Measurements from ENCODE around the gene TMEM37. TPM values are rescaled to one million over a fixed set of nuclear protein-coding genes. Genes with fewer than 3 reads are reported as not detected.

Gene TMEM37
- total and polyA plus RNA-seq, 2 of the 13 experiments (the other 11 are each of a cell fraction or from before 2014, with no cell fraction given), result 37.7 to 115 TPM

DNA sequence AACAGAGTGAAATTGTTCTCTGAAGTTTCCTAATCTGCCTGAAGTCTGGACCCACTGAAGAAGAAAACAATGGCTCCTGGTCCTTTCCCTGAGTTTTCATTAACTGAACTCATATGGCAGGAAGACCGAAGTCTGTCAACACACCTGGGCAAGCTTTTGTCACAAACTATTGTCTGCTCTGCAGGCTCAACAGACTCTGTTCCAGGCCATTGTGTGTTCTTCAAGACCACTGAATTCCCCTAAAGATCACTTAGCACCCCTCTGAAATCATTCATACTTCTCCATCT is 6.6 kb upstream of the TMEM37 start (continued):
- TF ChIP-seq, protein P1, sequence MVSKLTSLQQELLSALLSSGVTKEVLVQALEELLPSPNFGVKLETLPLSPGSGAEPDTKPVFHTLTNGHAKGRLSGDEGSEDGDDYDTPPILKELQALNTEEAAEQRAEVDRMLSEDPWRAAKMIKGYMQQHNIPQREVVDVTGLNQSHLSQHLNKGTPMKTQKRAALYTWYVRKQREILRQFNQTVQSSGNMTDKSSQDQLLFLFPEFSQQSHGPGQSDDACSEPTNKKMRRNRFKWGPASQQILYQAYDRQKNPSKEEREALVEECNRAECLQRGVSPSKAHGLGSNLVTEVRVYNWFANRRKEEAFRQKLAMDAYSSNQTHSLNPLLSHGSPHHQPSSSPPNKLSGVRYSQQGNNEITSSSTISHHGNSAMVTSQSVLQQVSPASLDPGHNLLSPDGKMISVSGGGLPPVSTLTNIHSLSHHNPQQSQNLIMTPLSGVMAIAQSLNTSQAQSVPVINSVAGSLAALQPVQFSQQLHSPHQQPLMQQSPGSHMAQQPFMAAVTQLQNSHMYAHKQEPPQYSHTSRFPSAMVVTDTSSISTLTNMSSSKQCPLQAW (CRISPR knock-in tag; IDR thresholded peaks at IDR 0.05), result no peak
- TF ChIP-seq, protein P2, sequence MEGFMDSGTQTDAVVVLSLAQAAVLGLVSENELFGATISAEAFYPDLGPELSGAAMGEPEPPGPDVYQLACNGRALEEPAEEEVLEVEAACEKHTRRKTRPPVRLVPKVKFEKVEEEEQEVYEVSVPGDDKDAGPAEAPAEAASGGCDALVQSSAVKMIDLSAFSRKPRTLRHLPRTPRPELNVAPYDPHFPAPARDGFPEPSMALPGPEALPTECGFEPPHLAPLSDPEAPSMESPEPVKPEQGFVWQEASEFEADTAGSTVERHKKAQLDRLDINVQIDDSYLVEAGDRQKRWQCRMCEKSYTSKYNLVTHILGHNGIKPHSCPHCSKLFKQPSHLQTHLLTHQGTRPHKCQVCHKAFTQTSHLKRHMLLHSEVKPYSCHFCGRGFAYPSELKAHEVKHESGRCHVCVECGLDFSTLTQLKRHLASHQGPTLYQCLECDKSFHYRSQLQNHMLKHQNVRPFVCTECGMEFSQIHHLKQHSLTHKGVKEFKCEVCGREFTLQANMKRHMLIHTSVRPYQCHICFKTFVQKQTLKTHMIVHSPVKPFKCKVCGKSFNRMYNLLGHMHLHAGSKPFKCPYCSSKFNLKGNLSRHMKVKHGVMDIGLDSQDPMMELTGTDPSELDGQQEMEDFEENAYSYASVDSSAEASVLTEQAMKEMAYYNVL (CRISPR knock-in tag; IDR thresholded peaks at IDR 0.05; ENCODE audit: borderline replicate concordance), result peak; percentile 63; the same call in 1 of the 2 replicates
- TF ChIP-seq FOXM1 (CRISPR knock-in tag; IDR thresholded peaks at IDR 0.05) (no peak), HNF4A (CRISPR knock-in tag; IDR thresholded peaks at IDR 0.05) (peak; percentile 52), SOX5 (CRISPR knock-in tag; IDR thresholded peaks at IDR 0.05; ENCODE audit: borderline replicate concordance) (peak; percentile 97), SMAD3 (CRISPR knock-in tag; IDR thresholded peaks at IDR 0.05) (no peak), KDM2A (CRISPR knock-in tag; IDR thresholded peaks at IDR 0.05; ENCODE audit: borderline replicate concordance, low read depth) (no peak), CEBPG (CRISPR knock-in tag; IDR thresholded peaks at IDR 0.05) (peak; percentile 45; the same call in 1 of the 2 replicates), YEATS4 (CRISPR knock-in tag; IDR thresholded peaks at IDR 0.05; ENCODE audit: borderline replicate concordance) (0 out of 2 replicates have a peak, but pooled peaks have one; percentile 8), ETV5 (CRISPR knock-in tag; IDR thresholded peaks at IDR 0.05; ENCODE audit: borderline replicate concordance) (0 out of 2 replicates have a peak, but pooled peaks have one; percentile 24), RARA (CRISPR knock-in tag; IDR thresholded peaks at IDR 0.05) (peak; percentile 23; the same call in 1 of the 2 replicates), EHMT2 (IDR thresholded peaks at IDR 0.05; ENCODE audit: borderline replicate concordance, low read depth, low read length) (no peak), ZC3H4 (CRISPR knock-in tag; IDR thresholded peaks at IDR 0.05; ENCODE audit: borderline replicate concordance) (no peak), ZEB1 (IDR thresholded peaks at IDR 0.05; ENCODE audit: insufficient replicate concordance, low read depth) (peak; percentile 58)
- TF ChIP-seq, protein P3, sequence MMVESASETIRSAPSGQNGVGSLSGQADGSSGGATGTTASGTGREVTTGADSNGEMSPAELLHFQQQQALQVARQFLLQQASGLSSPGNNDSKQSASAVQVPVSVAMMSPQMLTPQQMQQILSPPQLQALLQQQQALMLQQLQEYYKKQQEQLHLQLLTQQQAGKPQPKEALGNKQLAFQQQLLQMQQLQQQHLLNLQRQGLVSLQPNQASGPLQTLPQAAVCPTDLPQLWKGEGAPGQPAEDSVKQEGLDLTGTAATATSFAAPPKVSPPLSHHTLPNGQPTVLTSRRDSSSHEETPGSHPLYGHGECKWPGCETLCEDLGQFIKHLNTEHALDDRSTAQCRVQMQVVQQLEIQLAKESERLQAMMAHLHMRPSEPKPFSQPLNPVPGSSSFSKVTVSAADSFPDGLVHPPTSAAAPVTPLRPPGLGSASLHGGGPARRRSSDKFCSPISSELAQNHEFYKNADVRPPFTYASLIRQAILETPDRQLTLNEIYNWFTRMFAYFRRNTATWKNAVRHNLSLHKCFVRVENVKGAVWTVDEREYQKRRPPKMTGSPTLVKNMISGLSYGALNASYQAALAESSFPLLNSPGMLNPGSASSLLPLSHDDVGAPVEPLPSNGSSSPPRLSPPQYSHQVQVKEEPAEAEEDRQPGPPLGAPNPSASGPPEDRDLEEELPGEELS (CRISPR knock-in tag; IDR thresholded peaks at IDR 0.05), result 0 out of 2 replicates have a peak, but pooled peaks have one; percentile 21
- TF ChIP-seq, protein P4, sequence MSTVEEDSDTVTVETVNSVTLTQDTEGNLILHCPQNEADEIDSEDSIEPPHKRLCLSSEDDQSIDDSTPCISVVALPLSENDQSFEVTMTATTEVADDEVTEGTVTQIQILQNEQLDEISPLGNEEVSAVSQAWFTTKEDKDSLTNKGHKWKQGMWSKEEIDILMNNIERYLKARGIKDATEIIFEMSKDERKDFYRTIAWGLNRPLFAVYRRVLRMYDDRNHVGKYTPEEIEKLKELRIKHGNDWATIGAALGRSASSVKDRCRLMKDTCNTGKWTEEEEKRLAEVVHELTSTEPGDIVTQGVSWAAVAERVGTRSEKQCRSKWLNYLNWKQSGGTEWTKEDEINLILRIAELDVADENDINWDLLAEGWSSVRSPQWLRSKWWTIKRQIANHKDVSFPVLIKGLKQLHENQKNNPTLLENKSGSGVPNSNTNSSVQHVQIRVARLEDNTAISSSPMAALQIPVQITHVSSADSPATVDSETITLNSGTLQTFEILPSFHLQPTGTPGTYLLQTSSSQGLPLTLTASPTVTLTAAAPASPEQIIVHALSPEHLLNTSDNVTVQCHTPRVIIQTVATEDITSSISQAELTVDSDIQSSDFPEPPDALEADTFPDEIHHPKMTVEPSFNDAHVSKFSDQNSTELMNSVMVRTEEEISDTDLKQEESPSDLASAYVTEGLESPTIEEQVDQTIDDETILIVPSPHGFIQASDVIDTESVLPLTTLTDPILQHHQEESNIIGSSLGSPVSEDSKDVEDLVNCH (CRISPR knock-in tag; IDR thresholded peaks at IDR 0.05), result no peak
- TF ChIP-seq, protein P5, sequence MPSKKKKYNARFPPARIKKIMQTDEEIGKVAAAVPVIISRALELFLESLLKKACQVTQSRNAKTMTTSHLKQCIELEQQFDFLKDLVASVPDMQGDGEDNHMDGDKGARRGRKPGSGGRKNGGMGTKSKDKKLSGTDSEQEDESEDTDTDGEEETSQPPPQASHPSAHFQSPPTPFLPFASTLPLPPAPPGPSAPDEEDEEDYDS (CRISPR knock-in tag; IDR thresholded peaks at IDR 0.05), result 0 out of 2 replicates have a peak, but pooled peaks have one; percentile 20
- TF ChIP-seq, protein P6, sequence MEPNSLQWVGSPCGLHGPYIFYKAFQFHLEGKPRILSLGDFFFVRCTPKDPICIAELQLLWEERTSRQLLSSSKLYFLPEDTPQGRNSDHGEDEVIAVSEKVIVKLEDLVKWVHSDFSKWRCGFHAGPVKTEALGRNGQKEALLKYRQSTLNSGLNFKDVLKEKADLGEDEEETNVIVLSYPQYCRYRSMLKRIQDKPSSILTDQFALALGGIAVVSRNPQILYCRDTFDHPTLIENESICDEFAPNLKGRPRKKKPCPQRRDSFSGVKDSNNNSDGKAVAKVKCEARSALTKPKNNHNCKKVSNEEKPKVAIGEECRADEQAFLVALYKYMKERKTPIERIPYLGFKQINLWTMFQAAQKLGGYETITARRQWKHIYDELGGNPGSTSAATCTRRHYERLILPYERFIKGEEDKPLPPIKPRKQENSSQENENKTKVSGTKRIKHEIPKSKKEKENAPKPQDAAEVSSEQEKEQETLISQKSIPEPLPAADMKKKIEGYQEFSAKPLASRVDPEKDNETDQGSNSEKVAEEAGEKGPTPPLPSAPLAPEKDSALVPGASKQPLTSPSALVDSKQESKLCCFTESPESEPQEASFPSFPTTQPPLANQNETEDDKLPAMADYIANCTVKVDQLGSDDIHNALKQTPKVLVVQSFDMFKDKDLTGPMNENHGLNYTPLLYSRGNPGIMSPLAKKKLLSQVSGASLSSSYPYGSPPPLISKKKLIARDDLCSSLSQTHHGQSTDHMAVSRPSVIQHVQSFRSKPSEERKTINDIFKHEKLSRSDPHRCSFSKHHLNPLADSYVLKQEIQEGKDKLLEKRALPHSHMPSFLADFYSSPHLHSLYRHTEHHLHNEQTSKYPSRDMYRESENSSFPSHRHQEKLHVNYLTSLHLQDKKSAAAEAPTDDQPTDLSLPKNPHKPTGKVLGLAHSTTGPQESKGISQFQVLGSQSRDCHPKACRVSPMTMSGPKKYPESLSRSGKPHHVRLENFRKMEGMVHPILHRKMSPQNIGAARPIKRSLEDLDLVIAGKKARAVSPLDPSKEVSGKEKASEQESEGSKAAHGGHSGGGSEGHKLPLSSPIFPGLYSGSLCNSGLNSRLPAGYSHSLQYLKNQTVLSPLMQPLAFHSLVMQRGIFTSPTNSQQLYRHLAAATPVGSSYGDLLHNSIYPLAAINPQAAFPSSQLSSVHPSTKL (CRISPR knock-in tag; IDR thresholded peaks at IDR 0.05), result peak; percentile 65

All from HepG2 (cell line).